Measurements from ENCODE around the gene CD52. TPM values are rescaled to one million over a fixed set of nuclear protein-coding genes. Genes with fewer than 3 reads are reported as not detected.

CD52 gene
- total RNA-seq, 1 donor from 2014 or later: 2.8 TPM

- Mint-ChIP-seq H3K4me1 (ENCODE audit: low read depth, unreplicated experiment) (peaks cover 5% of the 10 kb centered on the region), H3K27ac (ENCODE audit: unreplicated experiment) (no peak overlapping the region), H3K4me3 (ENCODE audit: unreplicated experiment) (no peak overlapping the region), H3K36me3 (ENCODE audit: unreplicated experiment) (no peaks in the 10 kb centered on the region), H3K27me3 (ENCODE audit: unreplicated experiment) (peaks cover 9% of the 10 kb centered on the region), H3K9me3 (ENCODE audit: unreplicated experiment) (peaks cover 3% of the 10 kb centered on the region)
- no peak for DNase-seq
- TF ChIP-seq, protein P1, sequence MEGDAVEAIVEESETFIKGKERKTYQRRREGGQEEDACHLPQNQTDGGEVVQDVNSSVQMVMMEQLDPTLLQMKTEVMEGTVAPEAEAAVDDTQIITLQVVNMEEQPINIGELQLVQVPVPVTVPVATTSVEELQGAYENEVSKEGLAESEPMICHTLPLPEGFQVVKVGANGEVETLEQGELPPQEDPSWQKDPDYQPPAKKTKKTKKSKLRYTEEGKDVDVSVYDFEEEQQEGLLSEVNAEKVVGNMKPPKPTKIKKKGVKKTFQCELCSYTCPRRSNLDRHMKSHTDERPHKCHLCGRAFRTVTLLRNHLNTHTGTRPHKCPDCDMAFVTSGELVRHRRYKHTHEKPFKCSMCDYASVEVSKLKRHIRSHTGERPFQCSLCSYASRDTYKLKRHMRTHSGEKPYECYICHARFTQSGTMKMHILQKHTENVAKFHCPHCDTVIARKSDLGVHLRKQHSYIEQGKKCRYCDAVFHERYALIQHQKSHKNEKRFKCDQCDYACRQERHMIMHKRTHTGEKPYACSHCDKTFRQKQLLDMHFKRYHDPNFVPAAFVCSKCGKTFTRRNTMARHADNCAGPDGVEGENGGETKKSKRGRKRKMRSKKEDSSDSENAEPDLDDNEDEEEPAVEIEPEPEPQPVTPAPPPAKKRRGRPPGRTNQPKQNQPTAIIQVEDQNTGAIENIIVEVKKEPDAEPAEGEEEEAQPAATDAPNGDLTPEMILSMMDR (IDR thresholded peaks at IDR 0.05; ENCODE audit: partially characterized antibody, unreplicated experiment): no peak
These were observed 37.2 kb downstream of the CD52 start for GRCh38 chr1:26354972-26355371.

- no peaks in the 10 kb centered on the region for H3K36me3 Mint-ChIP-seq (ENCODE audit: unreplicated experiment)
- H3K27ac Mint-ChIP-seq (ENCODE audit: unreplicated experiment): no peak overlapping the region
- TF ChIP-seq, protein P1 (IDR thresholded peaks at IDR 0.05; ENCODE audit: partially characterized antibody, unreplicated experiment): no peak
- DNase-seq: no peak
- H3K27me3 Mint-ChIP-seq (ENCODE audit: unreplicated experiment): peaks cover 10% of the 10 kb centered on the region
- H3K9me3 Mint-ChIP-seq (ENCODE audit: unreplicated experiment): peaks cover 3% of the 10 kb centered on the region
- H3K4me3 Mint-ChIP-seq (ENCODE audit: unreplicated experiment): no peak overlapping the region
- peaks cover 11% of the 10 kb centered on the region for H3K4me1 Mint-ChIP-seq (ENCODE audit: low read depth, unreplicated experiment)
These were observed 38.3 kb downstream of the CD52 start for GRCh38 chr1:26356106-26356505.

DNA sequence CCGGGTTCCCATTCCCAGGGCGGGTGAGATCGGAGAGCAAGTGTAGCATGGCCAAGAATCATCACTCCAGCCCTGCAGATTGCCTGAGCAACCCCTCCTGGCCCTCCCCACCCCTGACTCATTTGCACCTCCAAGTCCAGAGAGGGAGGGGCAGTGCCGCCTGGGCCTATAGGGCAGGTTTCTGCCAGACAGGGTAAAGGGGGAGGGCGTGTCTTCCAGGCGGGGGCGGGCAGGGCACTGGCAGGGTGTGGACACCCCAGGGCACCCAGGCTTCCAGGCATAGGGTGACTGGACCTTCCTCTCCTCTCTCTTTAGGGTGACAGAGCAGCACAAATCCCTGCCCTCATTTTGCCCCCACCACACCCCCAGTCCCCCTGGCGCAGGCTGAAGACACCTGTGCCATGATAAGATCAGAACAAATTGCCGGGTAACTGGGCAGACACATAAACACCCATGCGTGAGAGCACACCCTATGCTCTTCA, 39.4 kb downstream of the CD52 start:
- H3K27me3 Mint-ChIP-seq (ENCODE audit: unreplicated experiment): peaks cover 12% of the 10 kb centered on the region
- no peak overlapping the region for H3K27ac Mint-ChIP-seq (ENCODE audit: unreplicated experiment)
- TF ChIP-seq, protein P1 (IDR thresholded peaks at IDR 0.05; ENCODE audit: partially characterized antibody, unreplicated experiment): no peak
- H3K4me3 Mint-ChIP-seq (ENCODE audit: unreplicated experiment): no peak overlapping the region
- no peaks in the 10 kb centered on the region for H3K36me3 Mint-ChIP-seq (ENCODE audit: unreplicated experiment)
- H3K9me3 Mint-ChIP-seq (ENCODE audit: unreplicated experiment): peaks cover 5% of the 10 kb centered on the region
- DNase-seq: no peak
- peaks cover 11% of the 10 kb centered on the region for H3K4me1 Mint-ChIP-seq (ENCODE audit: low read depth, unreplicated experiment)

- Mint-ChIP-seq H3K36me3 (ENCODE audit: unreplicated experiment) (no peaks in the 10 kb centered on the region), H3K27me3 (ENCODE audit: unreplicated experiment) (peaks cover 17% of the 10 kb centered on the region), H3K4me3 (ENCODE audit: unreplicated experiment) (no peak overlapping the region), H3K27ac (ENCODE audit: unreplicated experiment) (no peak overlapping the region), H3K4me1 (ENCODE audit: low read depth, unreplicated experiment) (peaks cover 11% of the 10 kb centered on the region), H3K9me3 (ENCODE audit: unreplicated experiment) (peaks cover 3% of the 10 kb centered on the region)
- DNase-seq: no peak
- TF ChIP-seq, protein P1 (IDR thresholded peaks at IDR 0.05; ENCODE audit: partially characterized antibody, unreplicated experiment): no peak
These were observed 40.9 kb downstream of the CD52 start for GRCh38 chr1:26358411-26359384.

Data from glutamatergic neuron (in vitro differentiated cells).